ENCODE measurements around the gene UBR3. TPM values are rescaled to one million over a fixed set of nuclear protein-coding genes. Genes with fewer than 3 reads are reported as not detected.
A peak's percentile ranks its signal among the peaks of the same experiment; 100 is the strongest.
"Not testable (repeated sequence)": the region's sequence is repeated elsewhere in the genome, so short reads cannot be mapped to it uniquely, and the experiment has no call there.

Gene UBR3
- polyA plus RNA-seq, 4 donors, result 34.6 to 45.6 (median 41.4) TPM

- DNase-seq (ENCODE audit: low read depth in 4 of 4, low spot score in 3 of 4), result not testable (repeated sequence)
These were observed 39.0 kb downstream of the UBR3 start for GRCh38 chr2:169866230-169866629.

GRCh38 chr2:169867579-169867978 is 40.3 kb downstream of the UBR3 start:
- DNase-seq (ENCODE audit: low read depth in 4 of 4, low spot score in 3 of 4), result no peak

- no peak for DNase-seq (ENCODE audit: low read depth in 4 of 4, low spot score in 3 of 4)
These were observed 41.7 kb downstream of the UBR3 start for GRCh38 chr2:169868951-169869350.

- not testable (repeated sequence) for DNase-seq (ENCODE audit: low read depth in 4 of 4, low spot score in 3 of 4)
These were observed 44.1 kb downstream of the UBR3 start for GRCh38 chr2:169871369-169871768.

- no peak for DNase-seq (ENCODE audit: low read depth in 4 of 4, low spot score in 3 of 4)
These were observed 44.7 kb downstream of the UBR3 start for GRCh38 chr2:169871994-169872393.

- peak in 1 of 4 donors; percentile 1 for DNase-seq (ENCODE audit: low read depth in 4 of 4, low spot score in 3 of 4)
These were observed 50.1 kb downstream of the UBR3 start for GRCh38 chr2:169877398-169877797.

- DNase-seq (ENCODE audit: low read depth in 4 of 4, low spot score in 3 of 4), result no peak
These were observed 59.9 kb downstream of the UBR3 start for GRCh38 chr2:169887120-169887519.

- no peak for DNase-seq (ENCODE audit: low read depth in 4 of 4, low spot score in 3 of 4)
These were observed 64.5 kb downstream of the UBR3 start for GRCh38 chr2:169891593-169892298.

- no peak for DNase-seq (ENCODE audit: low read depth in 4 of 4, low spot score in 3 of 4)
These were observed 65.7 kb downstream of the UBR3 start for GRCh38 chr2:169892951-169893350.

GRCh38 chr2:169895294-169895985 is 68.2 kb downstream of the UBR3 start:
- DNase-seq (ENCODE audit: low read depth in 4 of 4, low spot score in 3 of 4), result no peak

- no peak for DNase-seq (ENCODE audit: low read depth in 4 of 4, low spot score in 3 of 4)
These were observed 70.6 kb downstream of the UBR3 start for GRCh38 chr2:169897834-169898233.

GRCh38 chr2:169900103-169900502 is 72.8 kb downstream of the UBR3 start:
- not testable (repeated sequence) for DNase-seq (ENCODE audit: low read depth in 4 of 4, low spot score in 3 of 4)

- DNase-seq (ENCODE audit: low read depth in 4 of 4, low spot score in 3 of 4), result no peak
These were observed 73.4 kb downstream of the UBR3 start for GRCh38 chr2:169900686-169901085.

- DNase-seq (ENCODE audit: low read depth in 4 of 4, low spot score in 3 of 4), result no peak
These were observed 79.5 kb downstream of the UBR3 start for GRCh38 chr2:169906731-169907130.

GRCh38 chr2:169909376-169909775 is 82.1 kb downstream of the UBR3 start:
- no peak for DNase-seq (ENCODE audit: low read depth in 4 of 4, low spot score in 3 of 4)

- no peak for DNase-seq (ENCODE audit: low read depth in 4 of 4, low spot score in 3 of 4)
These were observed 83.0 kb downstream of the UBR3 start for GRCh38 chr2:169910109-169910799.

GRCh38 chr2:169911119-169911518 is 83.9 kb downstream of the UBR3 start:
- DNase-seq (ENCODE audit: low read depth in 4 of 4, low spot score in 3 of 4), result no peak

GRCh38 chr2:169916623-169917022 is 89.4 kb downstream of the UBR3 start:
- no peak for DNase-seq (ENCODE audit: low read depth in 4 of 4, low spot score in 3 of 4)

GRCh38 chr2:169923977-169924376 is 96.7 kb downstream of the UBR3 start:
- no peak for DNase-seq (ENCODE audit: low read depth in 4 of 4, low spot score in 3 of 4)

GRCh38 chr2:169925968-169926367 is 98.7 kb downstream of the UBR3 start:
- no peak for DNase-seq (ENCODE audit: low read depth in 4 of 4, low spot score in 3 of 4)

- DNase-seq (ENCODE audit: low read depth in 4 of 4, low spot score in 3 of 4), result peak; percentile 5 to 18 (median 14)
These were observed 101.2 kb downstream of the UBR3 start for GRCh38 chr2:169928463-169928864.
